Mesothelial cell of epicardium (in vitro differentiated cells): ENCODE results near the gene HTRA1. TPM values are rescaled to one million over a fixed set of nuclear protein-coding genes. Genes with fewer than 3 reads are reported as not detected.

Experiments
- DNase-seq, 2 experiments: peaks; one replicate each; pipeline ENCODE4 v3.0.0; 2021; ENCODE audit warnings: low spot score in 2 of 2; ENCODE audit not compliant: unreplicated experiment in 2 of 2
- H3K27ac Mint-ChIP-seq: 2 replicates; pipeline ENCODE4 v1.8.0; 2021; ENCODE audit warnings: mixed read lengths
- H3K27me3 Mint-ChIP-seq: 2 replicates; pipeline ENCODE4 v1.8.0; 2021; ENCODE audit warnings: low read depth, mixed read lengths
- H3K36me3 Mint-ChIP-seq: 2 replicates; pipeline ENCODE4 v1.8.0; 2021; ENCODE audit warnings: mixed read lengths
- H3K4me1 Mint-ChIP-seq: 2 replicates; pipeline ENCODE4 v1.8.0; 2021; ENCODE audit warnings: mixed read lengths
- H3K4me3 Mint-ChIP-seq: 2 replicates; pipeline ENCODE4 v1.8.0; 2021; ENCODE audit warnings: mild to moderate bottlenecking, moderate library complexity, mixed read lengths
- H3K9me3 Mint-ChIP-seq: 2 replicates; pipeline ENCODE4 v1.8.0; 2021; ENCODE audit warnings: mixed read lengths
- total RNA-seq: library from RNA; stranded (reverse); gene quantifications from 3 replicates; pipeline ENCODE4 v1.2.1, GENCODE V29; 2021
- TF ChIP-seq, protein P1 (sequence below): fragments of 200-600 bp; sonication (generic); IDR thresholded peaks from one replicate; pipeline ENCODE4 v1.5.0; 2021; ENCODE audit warnings: antibody characterized with exemption; ENCODE audit not compliant: unreplicated experiment

HTRA1 gene
- total RNA-seq, 1 donor from 2014 or later: 12.2 TPM

DNA sequence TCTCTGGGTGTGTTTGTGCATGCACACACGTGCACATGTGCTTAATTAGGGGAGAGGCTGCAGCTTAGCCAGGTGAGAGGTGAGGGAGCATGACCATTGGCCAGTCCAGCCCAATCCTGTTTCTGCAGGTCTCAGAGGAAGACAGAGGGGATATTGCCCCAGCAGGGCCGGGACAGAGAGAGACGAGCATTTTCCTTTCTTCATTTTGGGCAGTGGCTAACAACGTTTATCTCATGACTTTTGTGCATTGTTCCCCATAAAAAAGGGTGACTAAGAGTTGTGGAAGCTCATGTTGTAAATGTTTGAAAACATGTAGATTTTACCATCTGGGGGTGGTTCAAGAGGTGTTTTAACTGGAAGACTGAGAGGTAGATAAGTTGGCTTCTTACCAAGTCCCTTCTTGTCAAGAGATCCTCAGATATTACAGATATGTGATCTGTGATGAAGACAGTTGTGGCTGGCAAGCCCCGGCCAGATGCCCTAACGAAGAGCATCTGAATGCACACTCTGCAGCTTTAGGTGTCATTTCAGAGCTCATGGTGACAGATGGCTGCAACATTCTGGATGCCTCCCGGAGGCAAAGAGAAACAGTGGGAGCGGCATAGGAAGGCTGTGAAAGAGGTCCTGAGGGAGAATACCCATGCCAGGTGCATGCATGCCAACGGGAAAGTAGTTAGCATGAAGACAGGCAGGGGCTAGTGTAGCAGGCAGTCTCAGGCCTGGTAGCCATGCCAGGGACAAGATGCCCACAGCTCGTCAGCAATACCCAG is 82.5 kb downstream of the HTRA1 start:
- DNase-seq: no peak
- Mint-ChIP-seq H3K4me3 (no peak overlapping the region), H3K36me3 (no peaks in the 10 kb centered on the region), H3K27me3 (peaks cover 31% of the 10 kb centered on the region), H3K9me3 (no peaks in the 10 kb centered on the region), H3K4me1 (no peaks in the 10 kb centered on the region), H3K27ac (no peak overlapping the region)
- TF ChIP-seq, protein P1, sequence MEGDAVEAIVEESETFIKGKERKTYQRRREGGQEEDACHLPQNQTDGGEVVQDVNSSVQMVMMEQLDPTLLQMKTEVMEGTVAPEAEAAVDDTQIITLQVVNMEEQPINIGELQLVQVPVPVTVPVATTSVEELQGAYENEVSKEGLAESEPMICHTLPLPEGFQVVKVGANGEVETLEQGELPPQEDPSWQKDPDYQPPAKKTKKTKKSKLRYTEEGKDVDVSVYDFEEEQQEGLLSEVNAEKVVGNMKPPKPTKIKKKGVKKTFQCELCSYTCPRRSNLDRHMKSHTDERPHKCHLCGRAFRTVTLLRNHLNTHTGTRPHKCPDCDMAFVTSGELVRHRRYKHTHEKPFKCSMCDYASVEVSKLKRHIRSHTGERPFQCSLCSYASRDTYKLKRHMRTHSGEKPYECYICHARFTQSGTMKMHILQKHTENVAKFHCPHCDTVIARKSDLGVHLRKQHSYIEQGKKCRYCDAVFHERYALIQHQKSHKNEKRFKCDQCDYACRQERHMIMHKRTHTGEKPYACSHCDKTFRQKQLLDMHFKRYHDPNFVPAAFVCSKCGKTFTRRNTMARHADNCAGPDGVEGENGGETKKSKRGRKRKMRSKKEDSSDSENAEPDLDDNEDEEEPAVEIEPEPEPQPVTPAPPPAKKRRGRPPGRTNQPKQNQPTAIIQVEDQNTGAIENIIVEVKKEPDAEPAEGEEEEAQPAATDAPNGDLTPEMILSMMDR: no peak

DNA sequence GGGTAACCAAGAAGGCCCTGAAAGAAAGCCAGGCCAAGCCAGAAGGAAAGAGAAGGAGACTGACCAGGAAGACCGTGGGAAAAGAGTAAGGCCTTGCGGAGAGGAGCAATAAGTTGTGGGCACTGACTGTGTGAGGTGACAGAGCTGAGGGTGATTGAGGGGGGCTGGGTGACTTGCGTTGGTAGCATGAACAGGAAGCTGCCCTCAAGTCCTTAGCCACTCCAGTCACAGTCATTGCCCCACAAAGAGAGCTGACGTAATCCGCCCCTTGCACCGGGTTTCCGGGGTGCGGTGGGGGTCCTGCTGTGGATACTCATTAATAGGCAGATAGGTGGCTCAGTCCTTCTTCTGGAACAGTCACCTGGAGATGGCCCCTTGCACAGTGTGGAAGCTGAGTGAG is 83.1 kb downstream of the HTRA1 start:
- peaks cover 26% of the 10 kb centered on the region for H3K27me3 Mint-ChIP-seq
- no peaks in the 10 kb centered on the region for H3K36me3 Mint-ChIP-seq
- H3K4me3 Mint-ChIP-seq: no peak overlapping the region
- no peak overlapping the region for H3K27ac Mint-ChIP-seq
- no peaks in the 10 kb centered on the region for H3K4me1 Mint-ChIP-seq
- no peak for DNase-seq
- H3K9me3 Mint-ChIP-seq: no peaks in the 10 kb centered on the region
- TF ChIP-seq, protein P1: no peak

GRCh38 chr10:122546242-122546641 is 84.9 kb downstream of the HTRA1 start:
- TF ChIP-seq, protein P1: no peak
- Mint-ChIP-seq H3K36me3 (no peaks in the 10 kb centered on the region), H3K27ac (no peak overlapping the region), H3K4me3 (no peak overlapping the region), H3K27me3 (peaks cover 12% of the 10 kb centered on the region), H3K9me3 (no peaks in the 10 kb centered on the region), H3K4me1 (no peaks in the 10 kb centered on the region)
- no peak for DNase-seq

DNA sequence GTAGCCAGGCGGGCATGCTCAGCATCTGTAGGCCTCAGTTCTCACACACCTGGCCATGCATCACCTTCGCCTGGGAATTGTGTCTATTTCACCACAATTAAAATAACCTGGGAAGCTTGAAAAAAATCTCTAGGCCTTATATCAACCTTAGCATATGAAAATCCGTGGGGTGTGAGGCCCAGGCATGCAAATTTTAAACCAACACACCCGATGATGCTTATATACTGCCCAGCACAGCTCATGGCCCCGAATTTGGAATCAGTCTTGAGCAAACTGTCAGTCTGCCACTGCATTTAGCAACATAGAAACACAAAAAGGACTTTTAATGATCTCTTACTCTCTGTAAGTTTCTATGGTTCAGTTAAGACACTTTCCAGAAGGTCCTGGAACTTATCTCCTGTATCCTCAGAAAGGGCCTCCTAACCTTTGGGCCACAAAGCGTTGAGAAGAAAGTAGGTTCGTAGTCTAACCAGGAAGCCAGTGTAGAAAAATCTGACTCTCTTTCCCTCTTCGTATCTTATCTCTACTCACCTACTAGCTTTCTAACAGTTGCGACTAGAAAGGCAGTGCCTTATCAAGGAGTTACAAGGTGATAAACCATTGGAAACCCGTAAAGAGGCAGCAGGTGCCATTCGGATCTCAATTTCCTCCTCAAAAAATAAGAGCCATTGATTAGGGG is 87.2 kb downstream of the HTRA1 start:
- TF ChIP-seq, protein P1: no peak
- DNase-seq: no peak
- Mint-ChIP-seq H3K4me3 (no peak overlapping the region), H3K4me1 (no peaks in the 10 kb centered on the region), H3K36me3 (no peaks in the 10 kb centered on the region), H3K27ac (no peak overlapping the region), H3K9me3 (no peaks in the 10 kb centered on the region), H3K27me3 (peaks cover 6% of the 10 kb centered on the region)

DNA sequence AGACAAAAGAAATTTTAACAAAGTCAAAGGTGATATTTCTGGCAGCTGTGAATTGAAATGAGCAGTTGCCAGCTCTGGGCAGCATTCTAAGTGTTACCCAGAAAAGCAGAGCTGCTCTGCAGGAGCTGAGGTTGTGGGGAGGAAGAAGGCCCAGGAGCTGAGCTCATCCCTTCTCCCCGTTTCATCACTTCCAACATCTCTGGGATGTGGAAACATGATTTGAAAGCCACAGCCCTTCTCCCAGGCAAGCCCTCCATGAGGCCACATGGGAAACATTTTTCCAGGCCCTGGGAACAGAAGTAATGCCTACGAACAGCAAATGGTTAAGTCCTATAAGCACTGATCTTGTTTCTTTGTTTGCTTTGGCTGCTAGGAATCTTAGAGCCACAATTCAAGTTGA is 88.3 kb downstream of the HTRA1 start:
- no peaks in the 10 kb centered on the region for H3K9me3 Mint-ChIP-seq
- TF ChIP-seq, protein P1: no peak
- H3K4me3 Mint-ChIP-seq: no peak overlapping the region
- peaks cover 4% of the 10 kb centered on the region for H3K27me3 Mint-ChIP-seq
- no peaks in the 10 kb centered on the region for H3K36me3 Mint-ChIP-seq
- DNase-seq: no peak
- H3K4me1 Mint-ChIP-seq: no peaks in the 10 kb centered on the region
- H3K27ac Mint-ChIP-seq: no peak overlapping the region
